WI38 (cell line): ENCODE measurements around the gene SPAG9.

ENCODE experiments used
- H3K4me3 ChIP-seq: 2 replicates; pipeline ENCODE4 v1.5.1; 2011; ENCODE audit warnings: low read depth, mild to moderate bottlenecking, control low read depth, low read length
- CTCF ChIP-seq: IDR thresholded peaks from 2 replicates; pipeline ENCODE4 v1.5.1; 2012; ENCODE audit warnings: low read depth, mild to moderate bottlenecking, control low read depth, low read length

SPAG9 gene

DNA sequence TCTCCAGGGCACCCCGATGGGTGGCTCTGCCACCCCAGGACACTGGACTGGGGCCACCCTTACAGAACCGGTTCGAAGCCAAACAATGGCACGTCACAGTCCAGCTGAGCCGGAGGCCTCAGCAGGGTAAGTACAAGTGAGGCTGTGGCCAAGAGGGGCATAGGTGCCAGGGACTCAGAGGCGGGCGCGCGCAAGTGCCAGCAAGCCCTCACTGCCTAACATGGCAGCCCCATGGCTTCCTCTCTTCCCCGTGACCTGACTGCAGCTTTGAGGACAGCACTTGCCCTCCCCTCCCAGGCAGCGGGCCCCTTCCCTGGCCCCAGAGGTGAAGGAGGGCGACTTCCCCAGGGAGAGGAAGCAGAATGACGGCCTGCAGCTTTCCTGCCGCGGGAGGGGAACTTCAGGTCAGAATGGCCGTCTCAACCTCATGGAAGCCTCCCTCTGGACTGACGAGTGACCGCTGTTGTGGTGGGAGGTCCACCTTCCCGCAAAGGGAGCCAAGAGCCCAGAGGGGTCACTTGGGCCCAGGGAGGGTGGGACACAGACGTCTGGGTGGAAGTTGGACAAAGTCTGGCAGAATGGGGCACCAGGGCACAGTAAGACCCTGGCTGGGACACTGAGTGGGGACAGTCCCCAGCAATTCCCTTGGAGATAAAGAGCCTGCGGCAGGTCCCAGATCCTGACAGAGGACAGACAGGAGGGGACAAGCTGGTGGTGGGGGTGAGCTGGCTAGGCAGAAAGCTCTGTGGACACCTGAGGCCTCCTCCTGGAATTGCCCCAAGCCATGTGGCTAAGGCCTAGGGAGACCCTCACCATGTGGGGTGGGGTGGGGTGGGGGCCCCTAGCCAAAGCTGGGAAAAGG, 202.4 kb downstream of the SPAG9 start:
- no peak overlapping the region for H3K4me3 ChIP-seq
- no peak for TF ChIP-seq CTCF

GRCh38 chr17:50917418-50917743, 203.3 kb downstream of the SPAG9 start:
- no peak overlapping the region for H3K4me3 ChIP-seq
- no peak for TF ChIP-seq CTCF

DNA sequence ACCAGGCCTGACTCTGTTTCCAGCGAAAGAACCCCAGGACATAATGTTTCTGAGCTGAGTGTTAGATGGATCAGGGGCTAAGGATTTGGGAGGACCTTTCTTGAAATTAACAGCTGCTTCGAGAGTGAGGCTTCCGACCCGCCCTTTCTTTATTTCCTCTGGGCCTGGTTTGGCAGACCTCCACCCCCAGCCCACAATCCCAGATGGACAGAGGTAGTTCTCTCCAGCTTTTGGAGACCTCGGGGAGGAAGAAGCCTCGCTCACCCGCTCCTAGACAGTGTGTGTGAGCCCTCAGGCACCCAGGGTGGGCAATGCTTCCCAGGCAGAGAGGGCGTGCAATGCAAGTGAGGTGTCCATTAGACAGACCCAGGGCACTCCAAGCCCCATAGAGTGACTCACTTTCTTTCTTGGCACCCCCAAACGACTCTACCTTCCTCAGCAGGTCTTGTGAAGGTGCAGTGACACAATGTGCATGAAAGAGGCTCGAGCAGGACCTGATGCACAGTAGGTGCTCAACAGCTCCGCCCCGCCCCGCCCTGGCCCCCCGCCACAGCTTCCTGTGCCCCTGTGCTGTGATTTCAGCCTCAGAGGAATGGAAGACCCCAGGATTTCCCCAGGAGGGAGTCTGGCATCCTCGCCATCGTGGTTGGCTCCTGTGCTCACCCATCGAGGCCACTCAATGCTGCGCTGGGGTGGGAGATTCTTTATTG, 203.8 kb downstream of the SPAG9 start:
- H3K4me3 ChIP-seq: no peak overlapping the region
- no peak for TF ChIP-seq CTCF

- TF ChIP-seq CTCF: no peak
- H3K4me3 ChIP-seq: no peak overlapping the region
Observed at GRCh38 chr17:50916026-50916707, 204.5 kb downstream of the SPAG9 start.

DNA sequence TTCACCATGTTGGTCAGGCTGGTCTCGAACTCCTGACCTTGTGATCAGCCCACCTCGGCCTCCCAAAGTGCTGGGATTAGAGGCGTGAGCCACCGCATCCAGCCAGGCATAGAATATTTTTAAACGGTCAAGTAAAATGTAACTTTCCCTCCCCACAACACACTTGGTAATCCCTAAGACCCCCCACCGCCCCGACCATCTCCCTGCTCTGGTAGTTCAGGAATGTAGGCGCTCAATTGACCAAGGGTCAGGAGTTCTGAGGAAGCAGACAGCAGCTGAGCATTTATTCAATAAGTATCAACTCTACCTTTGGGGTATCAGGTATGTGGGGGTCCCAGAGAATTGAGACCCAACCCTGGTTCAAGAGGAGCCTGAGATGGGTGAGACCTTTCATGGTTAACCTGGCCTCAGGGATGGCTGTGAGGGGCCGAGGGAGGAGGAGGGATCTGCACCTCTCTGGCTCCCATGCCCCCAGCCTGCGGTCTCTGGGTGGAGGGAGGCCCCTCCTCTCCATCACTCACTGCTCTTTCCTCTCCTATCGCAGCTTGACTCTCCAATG, 206.1 kb downstream of the SPAG9 start:
- H3K4me3 ChIP-seq: no peak overlapping the region
- TF ChIP-seq CTCF: no peak

DNA sequence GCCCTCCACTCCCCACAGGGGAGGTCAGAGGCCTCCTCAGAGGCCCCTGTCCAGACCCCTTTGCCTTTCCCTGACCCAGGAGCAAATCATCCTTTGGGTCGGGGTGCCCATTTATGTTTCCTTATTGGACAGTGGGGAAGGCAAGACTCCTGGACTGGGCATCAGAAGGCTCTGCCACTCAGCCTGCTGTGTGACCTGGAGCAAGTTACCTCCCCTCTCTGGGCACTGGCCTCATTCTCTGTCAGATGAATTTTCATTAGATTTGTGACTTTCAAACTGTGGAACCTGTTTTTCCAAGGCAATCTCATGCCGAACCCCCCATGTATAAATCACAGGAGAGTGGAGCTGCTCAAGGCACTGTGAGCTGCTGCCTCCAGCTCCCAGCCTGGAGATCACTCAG, 207.5 kb downstream of the SPAG9 start:
- TF ChIP-seq CTCF: no peak
- H3K4me3 ChIP-seq: no peak overlapping the region
